Thyroid gland (tissue), 4 donors: ENCODE results near the gene ACTR8.
"Not testable (repeated sequence)": the region's sequence is repeated elsewhere in the genome, so short reads cannot be mapped to it uniquely, and the experiment has no call there.

ENCODE experiments used
- POLR2A ChIP-seq, 2 donors: fragments of 450-650 bp; IDR thresholded peaks; one replicate each; pipeline ENCODE4 v1.6.1; 2017; ENCODE audit warnings: antibody characterized with exemption in 2 of 2, mild to moderate bottlenecking in 2 of 2, moderate library complexity in 1 of 2
- TF ChIP-seq, protein P1 (sequence below), 6 experiments: fragments of 200-600 bp in 3 of 6; fragments of 450-650 bp in 3 of 6; sonication (generic) in 3 of 6; IDR thresholded peaks; one replicate each; pipeline ENCODE4 v1.5.1; 2016 to 2019; ENCODE audit warnings: antibody characterized with exemption in 6 of 6, mild to moderate bottlenecking in 2 of 6, inconsistent platforms in 1 of 6, moderate library complexity in 1 of 6

DNA sequence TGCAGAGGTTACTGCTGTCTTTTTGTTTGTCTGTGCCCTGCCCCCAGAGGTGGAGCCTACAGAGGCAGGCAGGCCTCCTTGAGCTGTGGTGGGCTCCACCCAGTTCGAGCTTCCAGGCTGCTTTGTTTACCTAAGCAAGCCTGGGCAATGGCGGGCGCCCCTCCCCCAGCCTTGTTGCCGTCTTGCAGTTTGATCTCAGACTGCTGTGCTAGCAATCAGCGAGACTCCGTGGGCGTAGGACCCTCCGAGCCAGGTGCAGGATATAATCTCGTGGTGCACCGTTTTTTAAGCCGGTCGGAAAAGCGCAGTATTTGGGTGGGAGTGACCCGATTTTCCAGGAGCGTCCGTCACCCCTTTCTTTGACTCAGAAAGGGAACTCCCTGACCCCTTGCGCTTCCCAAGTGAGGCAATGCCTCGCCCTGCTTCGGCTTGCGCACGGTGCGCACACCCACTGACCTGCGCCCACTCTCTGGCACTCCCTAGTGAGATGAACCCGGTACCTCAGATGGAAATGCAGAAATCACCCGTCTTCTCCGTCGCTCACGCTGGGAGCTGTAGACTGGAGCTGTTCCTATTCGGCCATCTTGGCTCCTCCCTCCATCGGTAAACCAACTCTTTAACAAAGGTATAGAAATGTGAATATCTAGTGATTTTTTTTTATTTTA is 45.4 kb upstream of the ACTR8 start:
- TF ChIP-seq, protein P1, sequence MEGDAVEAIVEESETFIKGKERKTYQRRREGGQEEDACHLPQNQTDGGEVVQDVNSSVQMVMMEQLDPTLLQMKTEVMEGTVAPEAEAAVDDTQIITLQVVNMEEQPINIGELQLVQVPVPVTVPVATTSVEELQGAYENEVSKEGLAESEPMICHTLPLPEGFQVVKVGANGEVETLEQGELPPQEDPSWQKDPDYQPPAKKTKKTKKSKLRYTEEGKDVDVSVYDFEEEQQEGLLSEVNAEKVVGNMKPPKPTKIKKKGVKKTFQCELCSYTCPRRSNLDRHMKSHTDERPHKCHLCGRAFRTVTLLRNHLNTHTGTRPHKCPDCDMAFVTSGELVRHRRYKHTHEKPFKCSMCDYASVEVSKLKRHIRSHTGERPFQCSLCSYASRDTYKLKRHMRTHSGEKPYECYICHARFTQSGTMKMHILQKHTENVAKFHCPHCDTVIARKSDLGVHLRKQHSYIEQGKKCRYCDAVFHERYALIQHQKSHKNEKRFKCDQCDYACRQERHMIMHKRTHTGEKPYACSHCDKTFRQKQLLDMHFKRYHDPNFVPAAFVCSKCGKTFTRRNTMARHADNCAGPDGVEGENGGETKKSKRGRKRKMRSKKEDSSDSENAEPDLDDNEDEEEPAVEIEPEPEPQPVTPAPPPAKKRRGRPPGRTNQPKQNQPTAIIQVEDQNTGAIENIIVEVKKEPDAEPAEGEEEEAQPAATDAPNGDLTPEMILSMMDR (IDR thresholded peaks at IDR 0.05), result not testable (repeated sequence)
- not testable (repeated sequence) for TF ChIP-seq POLR2A (IDR thresholded peaks at IDR 0.05)
